GM21619 (cell line): ENCODE measurements around the gene DUSP16.
"Not testable (repeated sequence)": the region's sequence is repeated elsewhere in the genome, so short reads cannot be mapped to it uniquely, and the experiment has no call there.

Experiments used
- ATAC-seq: cut with Tn5 transposase; IDR thresholded peaks from one replicate; pipeline ENCODE4 v1.9.1; 2021; ENCODE audit not compliant: unreplicated experiment

The DUSP16 gene

DNA sequence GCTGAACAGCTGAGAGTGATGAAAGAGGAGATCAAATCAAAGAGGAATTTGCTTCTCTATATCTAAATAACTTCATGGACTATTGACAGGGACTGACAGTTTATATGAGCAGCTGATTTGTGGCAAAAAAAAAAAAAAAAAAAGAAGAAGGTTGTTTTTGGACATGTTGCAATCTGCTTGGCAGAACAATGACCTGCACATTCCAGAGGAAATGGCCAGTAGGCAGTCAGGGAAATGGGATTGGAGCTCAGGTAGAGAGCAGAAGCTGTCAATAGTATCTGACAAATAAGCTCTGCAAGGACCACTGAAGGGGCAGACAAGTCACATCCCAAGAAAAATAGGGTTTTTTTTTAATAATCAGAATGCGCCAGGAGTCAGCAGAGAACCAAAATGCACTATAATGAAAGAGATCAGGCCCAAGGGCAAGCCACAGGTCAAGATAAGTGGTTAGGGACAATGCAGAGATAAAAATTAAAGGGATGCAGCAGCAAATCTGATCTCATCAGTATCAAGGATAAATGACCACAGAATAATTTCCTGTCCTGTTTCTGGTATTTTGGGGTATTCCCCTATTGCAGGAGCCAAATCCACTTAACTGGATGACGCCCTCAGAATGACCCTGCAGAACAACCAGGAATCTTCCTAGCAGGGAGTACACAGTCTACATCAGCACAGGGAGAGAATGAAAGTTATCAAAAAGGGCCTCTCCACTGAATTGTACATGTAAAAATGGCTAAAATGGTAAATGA lies 22.6 kb upstream of the DUSP16 start:
- ATAC-seq: no peak

DNA sequence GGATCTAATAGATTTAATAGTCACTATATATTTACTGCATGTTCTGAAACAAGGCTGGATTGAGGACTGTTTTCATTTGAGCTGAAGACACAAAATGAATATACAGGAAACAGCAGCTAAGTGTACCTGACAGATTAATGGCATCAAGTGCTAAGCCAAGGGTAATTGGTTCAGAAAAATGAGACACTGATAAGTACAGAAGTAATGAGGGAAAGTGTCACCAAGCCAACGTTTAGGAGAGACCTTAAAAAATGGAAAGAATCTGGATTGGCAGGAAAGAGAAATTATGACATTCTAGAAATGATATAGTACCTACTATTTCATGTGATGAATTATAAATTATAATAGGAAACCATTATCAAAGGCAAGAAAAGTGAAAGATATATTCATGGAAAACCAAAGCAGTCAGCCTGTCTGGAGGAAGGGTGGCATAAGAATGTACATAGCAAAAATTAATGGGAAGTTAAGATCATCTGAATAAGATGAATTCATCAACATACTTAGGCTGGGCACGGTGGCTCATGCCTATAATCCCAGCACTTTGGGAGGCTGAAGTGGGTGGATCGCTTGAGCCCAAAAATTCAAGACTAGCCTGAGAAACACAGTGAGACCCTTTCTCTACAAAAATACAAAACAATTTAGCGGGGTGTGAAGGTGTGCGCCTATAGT lies 21.0 kb upstream of the DUSP16 start:
- ATAC-seq: no peak

DNA sequence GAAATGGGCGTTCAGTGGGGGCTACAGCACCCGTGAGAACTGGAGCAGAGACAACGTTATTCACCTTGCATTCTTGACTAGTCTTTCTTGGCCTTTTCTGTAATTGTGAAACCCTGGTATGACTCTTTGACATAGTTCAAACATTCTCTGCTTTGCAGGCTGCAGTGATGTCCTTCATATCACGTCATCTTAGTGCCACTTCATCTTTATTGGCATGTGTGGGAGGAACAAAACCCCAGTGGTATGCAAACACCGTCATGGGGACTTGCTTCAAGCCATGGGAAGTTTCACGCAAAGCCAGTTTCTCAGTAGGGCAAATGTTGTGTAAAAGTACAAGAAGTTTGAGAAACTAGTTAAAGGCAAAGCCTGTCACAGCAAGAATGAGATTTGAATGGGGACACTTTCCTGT lies 20.2 kb upstream of the DUSP16 start:
- peak; percentile 94 for ATAC-seq

DNA sequence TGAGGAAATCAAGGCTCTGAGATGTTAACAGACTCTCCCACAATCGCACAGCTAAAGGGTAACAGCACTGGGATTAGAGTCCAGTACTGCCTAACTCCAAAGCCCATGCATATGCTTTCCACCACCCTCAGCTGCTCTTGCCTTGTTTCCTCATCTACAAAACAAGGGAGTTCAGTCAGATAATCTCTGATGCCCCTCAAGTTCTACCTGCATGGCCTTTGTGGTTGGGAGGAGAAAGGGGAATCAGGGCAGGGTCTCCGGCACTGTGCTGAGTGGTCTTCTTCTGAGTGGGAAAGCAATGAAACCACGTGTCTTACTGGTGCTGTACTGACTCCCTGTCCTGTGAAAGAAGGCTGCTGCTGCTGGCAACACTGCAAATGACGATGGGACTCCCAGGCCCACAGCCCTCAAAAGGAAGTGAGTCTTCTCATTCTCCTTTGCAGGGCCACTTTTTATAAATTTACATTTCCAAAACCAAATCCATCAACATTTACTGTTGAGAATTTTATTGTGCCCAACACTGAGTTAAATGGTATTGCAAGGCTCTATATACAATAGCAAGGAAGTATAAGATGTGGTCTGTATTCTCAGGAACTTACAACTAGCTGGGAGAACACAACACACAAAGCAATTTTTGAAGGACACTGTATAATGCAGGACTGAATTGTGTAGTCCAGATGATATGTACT lies 19.7 kb upstream of the DUSP16 start:
- peak; percentile 36 for ATAC-seq

- ATAC-seq: not testable (repeated sequence)
Measured at GRCh38 chr12:12580716-12581115, 18.1 kb upstream of the DUSP16 start.

- no peak for ATAC-seq
Measured at GRCh38 chr12:12577786-12578185, 15.1 kb upstream of the DUSP16 start.

DNA sequence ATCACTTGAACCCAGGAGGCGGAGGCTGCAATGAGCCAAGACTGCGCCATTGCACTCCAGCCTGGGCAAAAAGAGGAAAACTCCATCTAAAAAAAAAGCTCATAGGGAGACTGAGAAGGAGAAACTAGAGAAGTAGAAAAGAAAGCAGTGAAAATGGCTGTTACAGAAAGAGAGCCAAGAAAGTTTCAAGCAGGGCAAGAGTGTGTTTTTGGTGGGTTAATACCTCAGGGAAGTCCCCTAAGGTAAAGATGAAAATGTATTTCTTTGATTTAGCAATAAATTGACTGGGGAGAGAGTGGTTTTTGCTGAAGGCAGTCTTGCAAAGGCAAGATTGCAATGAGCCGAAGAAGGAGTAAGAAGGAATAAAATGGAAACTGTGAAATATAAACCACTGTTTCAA lies 10.0 kb upstream of the DUSP16 start:
- no peak for ATAC-seq

DNA sequence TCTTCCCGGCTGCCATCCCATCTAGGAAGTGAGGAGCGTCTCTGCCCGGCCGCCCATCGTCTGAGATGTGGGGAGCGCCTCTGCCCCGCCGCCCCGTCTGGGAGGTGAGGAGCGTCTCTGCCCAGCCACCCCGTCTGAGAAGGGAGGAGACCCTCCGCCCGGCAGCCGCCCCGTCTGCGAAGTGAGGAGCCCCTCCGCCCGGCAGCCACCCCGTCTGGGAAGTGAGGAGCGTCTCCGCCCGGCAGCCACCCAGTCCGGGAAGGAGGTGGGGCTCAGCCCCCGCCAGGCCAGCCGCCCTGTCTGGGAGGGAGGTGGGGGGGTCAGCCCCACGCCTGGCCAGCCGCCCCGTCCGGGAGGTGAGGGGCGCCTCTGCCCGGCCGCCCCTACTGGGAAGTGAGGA lies 3.3 kb upstream of the DUSP16 start:
- not testable (repeated sequence) for ATAC-seq

DNA sequence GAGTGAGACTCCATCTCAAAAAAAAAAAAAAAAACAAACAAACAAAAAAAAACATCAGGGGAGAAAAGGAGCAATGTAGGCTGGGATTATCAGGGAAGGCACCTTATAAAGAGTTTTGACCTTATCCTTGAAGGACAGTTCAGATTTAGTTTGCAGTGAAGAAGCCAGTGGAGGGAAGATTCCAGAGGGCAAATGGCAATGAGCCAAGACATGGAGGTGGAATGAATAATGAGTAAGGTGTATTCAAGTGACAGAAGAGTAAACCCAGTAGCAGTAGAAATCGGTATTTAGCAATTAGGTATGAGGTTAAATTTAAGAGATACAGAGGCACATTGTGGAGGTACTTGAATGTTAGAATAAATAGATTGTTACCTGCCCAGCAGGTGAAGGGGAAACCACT lies 2.2 kb upstream of the DUSP16 start:
- no peak for ATAC-seq

DNA sequence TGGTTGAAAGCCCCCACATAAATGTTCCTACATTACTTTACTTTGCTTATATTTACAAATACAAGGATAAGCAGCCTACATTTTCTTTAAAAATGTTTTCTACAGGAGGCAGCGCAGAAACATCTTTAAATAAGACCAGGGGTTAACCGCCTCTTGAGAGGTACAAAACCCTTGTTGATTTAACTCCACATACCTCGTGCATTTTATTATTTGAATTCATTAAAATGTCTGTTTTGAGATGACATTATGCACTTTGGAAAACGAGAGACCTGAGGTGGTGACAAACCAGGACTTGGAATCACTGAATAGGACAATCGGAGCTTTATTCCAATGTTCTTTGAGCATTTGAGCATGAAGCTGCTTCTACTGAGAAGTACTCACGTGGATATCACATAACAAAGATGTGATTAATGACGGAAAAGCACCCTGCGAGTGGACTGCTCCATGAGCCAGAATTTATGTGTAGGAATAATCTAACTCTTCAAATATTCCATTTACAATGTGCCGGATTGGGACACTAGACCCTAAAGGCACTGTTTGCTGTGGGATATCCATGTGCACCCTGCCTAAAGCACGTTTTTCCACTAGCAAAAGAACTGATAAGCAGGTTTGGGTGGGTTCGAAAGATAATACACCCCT lies 746 bp upstream of the DUSP16 start:
- no peak for ATAC-seq

DNA sequence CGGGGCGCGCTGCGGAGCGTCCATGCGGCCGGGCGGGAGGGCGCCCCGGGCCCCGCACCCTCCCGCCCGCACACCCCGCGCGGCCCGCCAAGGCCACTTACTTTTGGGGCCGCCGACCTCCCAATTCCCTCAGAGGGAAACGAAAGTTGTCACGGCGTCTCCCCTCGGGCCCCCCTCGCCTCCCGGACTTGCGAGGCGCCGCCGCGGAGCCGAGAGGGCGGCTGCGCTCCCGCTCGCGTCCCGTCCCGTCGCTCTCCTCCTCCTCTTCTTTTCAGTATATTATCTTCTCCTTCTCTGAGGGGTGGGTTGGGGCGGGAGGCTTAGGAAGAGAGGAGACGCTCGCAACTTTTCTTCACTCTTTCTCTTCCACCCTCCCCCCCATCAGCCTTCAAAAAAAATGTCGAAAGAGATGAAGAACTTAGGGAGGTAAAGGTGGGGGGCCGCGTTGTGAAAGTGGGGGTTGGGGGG lies 613 bp downstream of the DUSP16 start:
- no peak for ATAC-seq

- no peak for ATAC-seq
Measured at GRCh38 chr12:12561371-12562015, 1.2 kb downstream of the DUSP16 start.

DNA sequence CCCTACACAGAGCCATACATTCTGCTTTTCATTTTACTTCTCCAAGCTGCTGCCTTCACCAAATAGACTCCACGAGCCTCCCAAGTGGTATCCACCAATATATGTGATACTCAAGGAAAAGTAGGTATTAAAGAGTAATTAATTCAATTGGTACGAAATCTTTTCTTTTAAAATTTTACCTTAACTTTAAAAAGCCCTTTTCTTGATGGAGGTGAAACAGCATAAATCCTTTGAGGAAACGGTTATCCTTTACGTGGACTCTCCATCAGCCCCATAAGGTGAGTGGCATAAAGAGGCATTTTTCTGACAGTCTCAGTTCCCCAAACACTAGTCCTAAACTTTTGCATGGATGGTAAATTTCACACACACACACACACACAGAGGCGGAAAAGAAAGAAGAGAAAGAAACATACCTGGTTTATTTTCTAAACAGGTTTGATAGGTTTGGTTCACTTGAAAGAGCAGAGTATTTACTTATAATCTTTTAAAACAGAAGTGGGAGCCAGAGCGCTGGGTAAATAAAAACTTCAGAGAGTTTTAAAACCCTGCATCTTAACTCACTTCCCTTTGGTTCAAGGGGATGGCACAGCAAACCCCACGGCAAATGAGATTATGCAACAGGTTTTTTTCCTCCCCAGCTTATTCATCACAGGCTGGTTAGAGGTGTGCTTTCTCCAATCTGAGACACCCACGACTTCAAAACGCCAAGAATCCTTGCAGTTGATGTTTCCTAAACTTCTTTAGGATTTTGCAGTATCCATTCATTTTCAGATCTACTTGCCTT lies 1.9 kb downstream of the DUSP16 start:
- no peak for ATAC-seq

GRCh38 chr12:12559719-12560296 lies 2.9 kb downstream of the DUSP16 start:
- ATAC-seq: no peak

GRCh38 chr12:12558291-12558690 lies 4.4 kb downstream of the DUSP16 start:
- ATAC-seq: no peak

- no peak for ATAC-seq
Measured at GRCh38 chr12:12557733-12558132, 4.9 kb downstream of the DUSP16 start.

DNA sequence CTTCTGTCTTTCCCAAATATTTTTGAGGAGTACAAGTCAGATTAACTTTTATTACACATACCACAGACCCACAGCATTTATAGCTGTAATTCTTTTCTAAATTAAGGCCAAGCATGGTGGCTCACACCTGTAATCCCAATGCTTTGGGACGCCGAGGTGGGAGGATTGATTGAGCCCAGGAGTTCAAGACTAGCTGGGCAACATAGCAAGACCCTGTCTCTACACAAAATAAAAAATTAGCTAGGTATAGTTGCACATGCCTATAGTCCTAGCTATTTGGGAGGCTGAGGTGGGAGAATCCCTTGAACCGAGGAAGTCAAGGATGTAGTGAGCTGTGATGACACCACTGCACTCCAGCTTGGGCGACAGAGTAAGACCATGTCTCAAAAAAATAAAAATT lies 7.0 kb downstream of the DUSP16 start:
- no peak for ATAC-seq

DNA sequence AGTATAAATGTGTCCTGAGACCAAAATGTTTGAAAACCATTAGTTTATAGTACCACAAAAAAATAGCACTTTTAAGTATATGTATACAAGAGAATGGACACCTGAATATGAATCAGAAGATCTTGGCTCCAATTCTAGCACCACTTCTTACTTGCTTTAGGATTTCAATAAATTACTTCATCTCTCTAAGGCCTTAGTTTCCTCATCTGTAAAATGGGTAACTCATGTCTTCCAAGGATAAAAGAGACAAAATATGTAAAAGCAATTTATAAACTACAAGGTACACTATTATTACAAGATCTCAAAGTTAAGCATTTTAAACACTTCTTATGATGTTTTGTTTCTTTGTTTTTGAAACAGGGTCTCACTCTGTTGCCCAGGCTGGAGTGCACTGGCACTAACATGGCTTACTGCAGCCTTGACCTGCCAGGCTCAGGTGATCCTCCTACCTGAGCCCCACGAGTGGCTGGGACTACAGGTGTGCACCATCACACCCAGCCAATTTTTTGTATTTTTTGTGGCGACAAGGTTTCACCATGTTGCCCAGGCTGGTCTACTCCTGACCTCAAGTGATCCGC lies 9.4 kb downstream of the DUSP16 start:
- no peak for ATAC-seq

GRCh38 chr12:12551115-12551514 lies 11.5 kb downstream of the DUSP16 start:
- ATAC-seq: no peak

- no peak for ATAC-seq
Measured at GRCh38 chr12:12550277-12550676, 12.4 kb downstream of the DUSP16 start.
